ENCODE measurements around the gene PPM1L. TPM values are rescaled to one million over a fixed set of nuclear protein-coding genes. Genes with fewer than 3 reads are reported as not detected.
A peak's percentile ranks its signal among the peaks of the same experiment; 100 is the strongest.

Gene PPM1L
- total RNA-seq, 1 experiment from 2014 or later: 7.3 TPM

DNA sequence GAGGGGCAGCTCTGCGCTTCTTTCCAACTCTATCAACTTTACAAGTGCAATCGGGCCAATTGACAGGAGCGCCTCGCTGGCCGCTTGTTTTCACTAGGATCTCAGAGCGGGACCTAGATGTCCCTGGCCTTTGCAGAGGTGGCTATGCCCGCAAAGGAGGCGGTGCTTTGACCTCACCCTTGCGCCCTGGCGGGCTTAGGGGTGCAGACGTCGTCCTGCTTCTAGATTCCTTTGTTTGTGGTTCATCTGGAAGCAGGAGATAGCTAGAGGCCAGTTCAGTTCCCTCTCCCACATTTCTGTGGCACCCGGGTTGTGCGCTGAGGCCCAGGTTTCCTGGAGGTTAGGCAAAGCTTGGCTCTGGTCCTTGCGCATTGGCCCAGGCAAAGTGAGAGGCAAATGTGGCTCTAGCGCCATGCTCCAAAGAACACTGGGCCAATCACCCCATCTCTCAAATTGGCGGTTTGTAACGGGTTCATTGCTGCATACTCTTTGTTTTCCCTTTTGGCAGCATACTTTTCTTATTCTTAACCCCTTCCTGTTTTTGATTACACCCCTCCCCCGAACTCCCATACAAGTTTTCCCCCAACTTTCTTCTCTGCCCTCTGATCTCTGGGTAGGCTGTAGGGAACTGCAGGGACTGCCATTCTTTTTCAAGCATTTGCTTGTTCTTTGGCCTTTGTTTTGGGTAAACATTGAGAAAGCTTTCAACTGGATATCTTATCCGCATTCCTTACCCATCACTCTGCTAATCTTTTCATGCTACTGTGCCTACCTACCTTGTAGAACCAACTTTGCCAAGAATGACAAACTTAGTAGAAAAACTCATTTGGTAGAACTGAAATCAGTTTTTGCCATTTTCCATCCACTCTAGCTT is 1.4 kb downstream of the PPM1L start:
- TF ChIP-seq, protein P1, sequence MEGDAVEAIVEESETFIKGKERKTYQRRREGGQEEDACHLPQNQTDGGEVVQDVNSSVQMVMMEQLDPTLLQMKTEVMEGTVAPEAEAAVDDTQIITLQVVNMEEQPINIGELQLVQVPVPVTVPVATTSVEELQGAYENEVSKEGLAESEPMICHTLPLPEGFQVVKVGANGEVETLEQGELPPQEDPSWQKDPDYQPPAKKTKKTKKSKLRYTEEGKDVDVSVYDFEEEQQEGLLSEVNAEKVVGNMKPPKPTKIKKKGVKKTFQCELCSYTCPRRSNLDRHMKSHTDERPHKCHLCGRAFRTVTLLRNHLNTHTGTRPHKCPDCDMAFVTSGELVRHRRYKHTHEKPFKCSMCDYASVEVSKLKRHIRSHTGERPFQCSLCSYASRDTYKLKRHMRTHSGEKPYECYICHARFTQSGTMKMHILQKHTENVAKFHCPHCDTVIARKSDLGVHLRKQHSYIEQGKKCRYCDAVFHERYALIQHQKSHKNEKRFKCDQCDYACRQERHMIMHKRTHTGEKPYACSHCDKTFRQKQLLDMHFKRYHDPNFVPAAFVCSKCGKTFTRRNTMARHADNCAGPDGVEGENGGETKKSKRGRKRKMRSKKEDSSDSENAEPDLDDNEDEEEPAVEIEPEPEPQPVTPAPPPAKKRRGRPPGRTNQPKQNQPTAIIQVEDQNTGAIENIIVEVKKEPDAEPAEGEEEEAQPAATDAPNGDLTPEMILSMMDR (conservative IDR thresholded peaks at IDR 0.05): no peak
- no peak overlapping the region for H2BK120ac ChIP-seq (ENCODE audit: low read depth, low read length, poor library complexity, severe bottlenecking)
- Mint-ChIP-seq H3K36me3 (ENCODE audit: insufficient read depth in 1 of 3, low read depth in 3 of 3) (peaks cover 0 to 1% (median 0%) of the 10 kb centered on the region in 3 experiments; a peak in 2 of 7 replicates), H3K27ac (no peak overlapping the region), H3K27me3 (ENCODE audit: low read depth) (peaks cover 44% of the 10 kb centered on the region), H3K4me3 (peak overlapping the region; percentile 86 to 96), H3K9me3 (peaks cover 0 to 4% of the 10 kb centered on the region in 2 experiments; a peak in 3 of 5 replicates), H3K4me1 (peaks cover 31 to 38% of the 10 kb centered on the region in 2 experiments)
- no peak overlapping the region for H2BK20ac ChIP-seq (ENCODE audit: low read depth, low read length, poor library complexity, severe bottlenecking)
- peaks cover 10% of the 10 kb centered on the region; the same call in 1 of the 2 replicates for H3K27me3 ChIP-seq (ENCODE audit: insufficient read depth, low read length)
- no peak overlapping the region for H4K5ac ChIP-seq (ENCODE audit: insufficient read length, low read depth, low read length)
- no peaks in the 10 kb centered on the region for H3K9me3 ChIP-seq (ENCODE audit: control insufficient read depth, low read depth, low read length)
- H2AK5ac ChIP-seq (ENCODE audit: insufficient read length, low read length): no peak overlapping the region
- peak overlapping the region; percentile 77 for H3K4me2 ChIP-seq (ENCODE audit: insufficient read depth, insufficient read length, low read length)
- peak overlapping the region; percentile 45 for H3K9ac ChIP-seq (ENCODE audit: extremely low read depth, insufficient read length, low read length)
- peak overlapping the region; percentile 2 for H2AFZ ChIP-seq (ENCODE audit: low read length)
- WGBS (ENCODE audit: extremely low coverage, insufficient read length, low lambda C conversion rate): no CpG with 5 or more reads among the region's 20 CpGs
- no peak overlapping the region for H3K23ac ChIP-seq (ENCODE audit: insufficient read length, low read depth, low read length)
- H3K18ac ChIP-seq (ENCODE audit: insufficient read length, low read depth, low read length): no peak overlapping the region
- no peaks in the 10 kb centered on the region for H3K79me2 ChIP-seq (ENCODE audit: insufficient read depth, low read length)
- no peak overlapping the region for H2BK5ac ChIP-seq (ENCODE audit: insufficient read length, low read length)
- no peak overlapping the region for H4K91ac ChIP-seq (ENCODE audit: insufficient read length, low read depth, low read length)
- H3T11ph ChIP-seq (ENCODE audit: low read length): no peak overlapping the region
- no peaks in the 10 kb centered on the region for H3K79me1 ChIP-seq (ENCODE audit: insufficient read depth, low read depth, low read length, poor library complexity, severe bottlenecking)
- DNase-seq: peak; percentile 63
- H3K23me2 ChIP-seq (ENCODE audit: insufficient read length, low read depth, low read length, poor library complexity, severe bottlenecking): peaks cover 23% of the 10 kb centered on the region
- no peaks in the 10 kb centered on the region for H4K20me1 ChIP-seq (ENCODE audit: control insufficient read depth, insufficient read depth, insufficient read length)
- H2BK15ac ChIP-seq (ENCODE audit: low read depth, low read length): no peak overlapping the region
- H4K8ac ChIP-seq (replicated peaks; ENCODE audit: insufficient read length, low read depth, low read length): no peak overlapping the region
- H2BK12ac ChIP-seq (ENCODE audit: insufficient read length, low read depth, low read length): no peak overlapping the region
- no peak overlapping the region for H3K4ac ChIP-seq (ENCODE audit: low read depth, low read length)
- no peaks in the 10 kb centered on the region for H3K4me1 ChIP-seq (ENCODE audit: insufficient read depth, low read length)
- peak overlapping the region; percentile 79 for H3K14ac ChIP-seq (ENCODE audit: insufficient read depth, low read length)
- H3K27ac ChIP-seq (ENCODE audit: insufficient read length, low read depth, low read length): no peak overlapping the region
- H3K56ac ChIP-seq (ENCODE audit: insufficient read length, low read depth, low read length): no peak overlapping the region
